ENCODE results near the gene MARCO.

DNA sequence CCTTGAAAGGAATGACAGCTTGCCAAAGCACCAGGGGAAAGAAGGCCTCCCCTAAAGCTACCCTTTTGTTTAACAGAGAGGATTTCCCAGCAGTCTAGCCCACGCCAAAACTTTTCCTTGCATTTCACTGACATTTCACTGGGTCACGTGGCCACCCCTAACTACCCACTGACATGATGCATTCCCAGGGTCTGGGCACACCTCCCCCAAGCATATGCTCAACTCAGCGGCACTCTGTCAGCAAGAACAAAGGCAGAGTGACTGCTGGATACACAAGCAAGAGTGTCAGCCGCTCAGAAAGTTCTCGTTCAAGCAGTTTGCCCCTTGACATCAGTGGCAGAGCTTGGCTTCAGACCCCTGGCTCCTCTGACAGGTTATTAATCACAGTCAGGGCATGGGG, 34.2 kb upstream of the MARCO start:
- TF ChIP-seq POLR2A (IDR thresholded peaks at IDR 0.05; ENCODE audit: low read length), result no peak
- TF ChIP-seq GATA1 (IDR thresholded peaks at IDR 0.05; ENCODE audit: low read depth, low read length), result no peak
